Activated effector memory CD4-positive, alpha-beta T cell treated with anti-CD3 and anti-CD28 coated beads, Interleukin-2, amount 50 U/mL, for 16 hours (primary cell): ENCODE data around the gene SLC35G3.
"Not testable (repeated sequence)": the region's sequence is repeated elsewhere in the genome, so short reads cannot be mapped to it uniquely, and the experiment has no call there.

Source experiments
- DNase-seq: peaks from one replicate; pipeline ENCODE4 v3.0.0-alpha.2; 2020

The SLC35G3 gene

GRCh38 chr17:35202582-35202981 lies 8.4 kb upstream of the SLC35G3 start:
- DNase-seq = not testable (repeated sequence)

- not testable (repeated sequence) for DNase-seq
Observed at GRCh38 chr17:35195062-35195461, 869 bp upstream of the SLC35G3 start.

- no peak for DNase-seq
Observed at GRCh38 chr17:35192708-35193107, 1.5 kb downstream of the SLC35G3 start.

- no peak for DNase-seq
Observed at GRCh38 chr17:35191001-35191695, 3.0 kb downstream of the SLC35G3 start.

GRCh38 chr17:35189291-35189690 lies 4.9 kb downstream of the SLC35G3 start:
- no peak for DNase-seq

GRCh38 chr17:35188111-35188510 lies 6.1 kb downstream of the SLC35G3 start:
- no peak for DNase-seq

- DNase-seq = no peak
Observed at GRCh38 chr17:35187481-35187880, 6.7 kb downstream of the SLC35G3 start.

GRCh38 chr17:35185849-35186248 lies 8.3 kb downstream of the SLC35G3 start:
- DNase-seq = no peak

- no peak for DNase-seq
Observed at GRCh38 chr17:35184274-35184673, 9.9 kb downstream of the SLC35G3 start.

GRCh38 chr17:35183332-35183731 lies 10.9 kb downstream of the SLC35G3 start:
- no peak for DNase-seq

- DNase-seq = not testable (repeated sequence)
Observed at GRCh38 chr17:35179379-35179778, 14.8 kb downstream of the SLC35G3 start.

GRCh38 chr17:35176897-35177296 lies 17.3 kb downstream of the SLC35G3 start:
- DNase-seq = no peak

- DNase-seq = no peak
Observed at GRCh38 chr17:35175638-35176415, 18.4 kb downstream of the SLC35G3 start.

- DNase-seq = no peak
Observed at GRCh38 chr17:35174835-35175334, 19.3 kb downstream of the SLC35G3 start.

- not testable (repeated sequence) for DNase-seq
Observed at GRCh38 chr17:35172321-35172720, 21.9 kb downstream of the SLC35G3 start.

- DNase-seq = no peak
Observed at GRCh38 chr17:35171834-35172233, 22.4 kb downstream of the SLC35G3 start.

- no peak for DNase-seq
Observed at GRCh38 chr17:35170968-35171771, 23.0 kb downstream of the SLC35G3 start.

GRCh38 chr17:35169835-35170363 lies 24.3 kb downstream of the SLC35G3 start:
- no peak for DNase-seq

GRCh38 chr17:35167666-35168065 lies 26.5 kb downstream of the SLC35G3 start:
- no peak for DNase-seq

GRCh38 chr17:35167046-35167445 lies 27.1 kb downstream of the SLC35G3 start:
- DNase-seq = no peak

- no peak for DNase-seq
Observed at GRCh38 chr17:35166526-35166925, 27.7 kb downstream of the SLC35G3 start.

- no peak for DNase-seq
Observed at GRCh38 chr17:35164716-35165115, 29.5 kb downstream of the SLC35G3 start.

GRCh38 chr17:35163886-35164285 lies 30.3 kb downstream of the SLC35G3 start:
- no peak for DNase-seq
